Mammary epithelial cell (primary cell): ENCODE data around the gene ZNF664.

Experiments used
- EZH2 ChIP-seq: IDR thresholded peaks from 2 replicates; pipeline ENCODE4 v1.6.1; 2012; ENCODE audit warnings: low read length, inconsistent platforms, borderline replicate concordance
- TF ChIP-seq, protein P1 (sequence below), 2 donors: IDR thresholded peaks in 1 of 2; conservative IDR thresholded peaks in 1 of 2; 2 replicates each; pipeline ENCODE4 v1.5.1; 2011 to 2012; ENCODE audit warnings: inconsistent platforms in 2 of 2, low read length in 2 of 2, mild to moderate bottlenecking in 2 of 2, control low read depth in 1 of 2, low read depth in 1 of 2; ENCODE audit not compliant: insufficient read depth in 1 of 2; ENCODE audit errors: extremely low read depth in 1 of 2

DNA sequence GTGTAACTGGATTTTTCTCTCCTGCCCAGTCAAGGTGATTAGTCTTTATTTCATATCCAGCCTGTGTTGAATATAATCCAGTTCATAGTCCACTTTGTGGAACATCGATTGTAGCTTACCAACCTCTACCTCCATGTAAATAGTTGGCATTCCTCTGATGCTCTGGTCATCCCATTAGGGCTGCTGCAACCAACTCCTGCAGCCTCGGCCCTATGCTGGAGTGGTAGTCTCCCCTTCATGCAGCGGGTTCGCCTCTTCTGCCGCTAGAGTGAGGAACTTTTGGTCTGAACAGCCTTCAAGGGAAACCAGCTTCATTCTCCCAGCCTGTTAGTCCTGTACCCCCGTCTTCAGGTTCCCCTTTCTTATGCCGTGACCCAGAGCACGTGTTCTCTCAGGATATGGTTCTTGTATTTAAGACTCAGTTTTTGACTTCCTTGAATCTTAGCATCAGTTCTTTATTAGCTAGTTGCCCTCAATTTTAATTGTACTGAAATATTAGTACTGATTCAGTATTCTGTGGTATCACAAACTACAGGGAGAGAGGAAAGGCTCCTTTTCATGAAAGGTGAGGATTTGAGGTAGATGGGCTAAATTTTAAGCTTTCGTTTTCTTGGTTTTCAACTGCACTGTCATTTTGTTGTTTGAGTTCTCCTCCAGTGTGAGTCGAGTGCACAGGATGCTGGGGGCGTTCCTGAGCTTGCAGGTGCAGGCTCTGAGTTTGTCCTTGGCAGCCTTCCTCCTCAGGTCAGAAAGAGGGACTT lies 33.2 kb downstream of the ZNF664 start:
- TF ChIP-seq, protein P1, sequence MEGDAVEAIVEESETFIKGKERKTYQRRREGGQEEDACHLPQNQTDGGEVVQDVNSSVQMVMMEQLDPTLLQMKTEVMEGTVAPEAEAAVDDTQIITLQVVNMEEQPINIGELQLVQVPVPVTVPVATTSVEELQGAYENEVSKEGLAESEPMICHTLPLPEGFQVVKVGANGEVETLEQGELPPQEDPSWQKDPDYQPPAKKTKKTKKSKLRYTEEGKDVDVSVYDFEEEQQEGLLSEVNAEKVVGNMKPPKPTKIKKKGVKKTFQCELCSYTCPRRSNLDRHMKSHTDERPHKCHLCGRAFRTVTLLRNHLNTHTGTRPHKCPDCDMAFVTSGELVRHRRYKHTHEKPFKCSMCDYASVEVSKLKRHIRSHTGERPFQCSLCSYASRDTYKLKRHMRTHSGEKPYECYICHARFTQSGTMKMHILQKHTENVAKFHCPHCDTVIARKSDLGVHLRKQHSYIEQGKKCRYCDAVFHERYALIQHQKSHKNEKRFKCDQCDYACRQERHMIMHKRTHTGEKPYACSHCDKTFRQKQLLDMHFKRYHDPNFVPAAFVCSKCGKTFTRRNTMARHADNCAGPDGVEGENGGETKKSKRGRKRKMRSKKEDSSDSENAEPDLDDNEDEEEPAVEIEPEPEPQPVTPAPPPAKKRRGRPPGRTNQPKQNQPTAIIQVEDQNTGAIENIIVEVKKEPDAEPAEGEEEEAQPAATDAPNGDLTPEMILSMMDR (conservative IDR thresholded peaks at IDR 0.05 in 1 of 2, IDR thresholded peaks at IDR 0.05 in 1 of 2; ENCODE audit: extremely low read depth in 1 of 2, insufficient read depth in 1 of 2, low read depth in 1 of 2, low read length in 2 of 2), result no peak
- TF ChIP-seq EZH2, result no peak
